ENCODE measurements around the gene SLC19A1. TPM values are rescaled to one million over a fixed set of nuclear protein-coding genes. Genes with fewer than 3 reads are reported as not detected.

SLC19A1 gene
- total and polyA plus RNA-seq, 4 donors = 9.0 to 37.2 (median 21.1) TPM

DNA sequence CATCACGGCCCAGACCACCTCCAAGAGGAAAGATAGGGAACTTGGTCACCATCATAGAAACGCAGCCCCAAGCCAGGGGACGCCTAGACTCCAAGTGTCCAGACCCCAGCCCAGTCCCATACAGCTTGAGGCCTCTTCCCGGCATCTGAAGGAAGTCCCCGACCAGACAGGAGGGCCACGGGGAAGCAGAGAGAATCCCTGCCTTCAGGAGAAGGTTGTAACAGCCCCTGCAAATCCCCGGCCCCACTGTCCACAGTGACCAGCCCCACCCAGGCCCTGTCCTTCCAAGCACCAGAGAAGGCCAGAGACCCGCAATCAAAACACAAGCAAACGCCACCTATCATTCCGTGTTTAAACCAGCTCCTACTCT, 1.7 kb downstream of the SLC19A1 start:
- peaks cover 50% of the 10 kb centered on the region for H3K4me1 ChIP-seq (ENCODE audit: control insufficient read depth, insufficient read depth, low read length)
- H3K27ac ChIP-seq (ENCODE audit: low read depth, low read length) = no peak overlapping the region
- peaks cover 54% of the 10 kb centered on the region for H3K36me3 ChIP-seq (ENCODE audit: control insufficient read depth, insufficient read depth, low read length)
- no peak overlapping the region for H3K4me3 ChIP-seq (ENCODE audit: low read depth, low read length)
- no peaks in the 10 kb centered on the region for H3K9me3 ChIP-seq (ENCODE audit: control insufficient read depth, insufficient read depth, low read length)
- H3K27me3 ChIP-seq (ENCODE audit: control insufficient read depth, insufficient read depth, low read length) = no peaks in the 10 kb centered on the region
- DNase-seq (ENCODE audit: low read depth in 4 of 6, low spot score in 6 of 6) = no peak
- WGBS (ENCODE audit: insufficient coverage) = 87% methylated on average over 7 of the region's 10 CpGs

DNA sequence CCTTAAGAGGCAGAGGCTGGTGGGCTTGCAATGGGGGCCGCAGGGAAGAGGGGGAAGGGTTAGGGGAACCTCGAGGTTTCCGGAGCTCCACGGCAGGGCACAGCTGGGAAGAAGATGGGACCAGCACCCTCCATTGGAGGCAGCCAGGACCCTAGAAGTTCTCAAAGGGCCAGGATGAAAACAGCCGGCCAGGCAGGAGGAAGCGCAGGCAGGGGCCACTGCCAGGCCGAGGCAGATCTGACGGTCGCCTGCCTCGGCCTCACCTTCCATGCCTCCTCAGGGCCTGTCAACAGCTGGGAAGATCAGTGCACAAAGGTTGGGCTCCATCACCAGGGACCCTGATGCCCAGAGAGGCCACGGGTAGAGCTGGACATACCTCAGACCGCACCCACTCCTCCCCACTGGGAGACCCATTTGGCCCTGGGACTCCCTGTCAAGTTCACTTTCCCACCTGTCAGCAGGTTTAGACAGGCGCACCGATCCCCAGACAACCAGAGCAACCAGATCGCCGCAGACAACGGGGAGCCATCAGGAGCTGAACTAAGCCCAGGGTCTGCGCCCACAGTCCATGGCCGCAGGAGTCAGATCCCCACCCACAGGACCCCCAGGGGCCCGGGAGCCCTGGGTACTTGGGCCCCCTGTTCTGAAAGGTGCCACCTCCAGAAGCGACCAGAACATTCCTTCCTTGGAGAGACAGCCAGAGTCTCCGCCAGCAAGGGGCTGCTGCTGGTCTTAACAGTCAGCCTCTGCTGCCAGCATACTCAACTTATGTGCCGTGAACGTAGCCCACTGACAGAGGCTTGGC, 2.2 kb downstream of the SLC19A1 start:
- Histone ChIP-seq H3K9me3 (ENCODE audit: control insufficient read depth, insufficient read depth, low read length) (no peaks in the 10 kb centered on the region), H3K27ac (ENCODE audit: low read depth, low read length) (no peak overlapping the region), H3K27me3 (ENCODE audit: control insufficient read depth, insufficient read depth, low read length) (no peaks in the 10 kb centered on the region), H3K36me3 (ENCODE audit: control insufficient read depth, insufficient read depth, low read length) (peaks cover 59% of the 10 kb centered on the region), H3K4me1 (ENCODE audit: control insufficient read depth, insufficient read depth, low read length) (peaks cover 56% of the 10 kb centered on the region), H3K4me3 (ENCODE audit: low read depth, low read length) (no peak overlapping the region)
- WGBS (ENCODE audit: insufficient coverage) = 90% methylated on average over 24 of the region's 24 CpGs
- no peak for DNase-seq (ENCODE audit: low read depth in 4 of 6, low spot score in 6 of 6)

DNA sequence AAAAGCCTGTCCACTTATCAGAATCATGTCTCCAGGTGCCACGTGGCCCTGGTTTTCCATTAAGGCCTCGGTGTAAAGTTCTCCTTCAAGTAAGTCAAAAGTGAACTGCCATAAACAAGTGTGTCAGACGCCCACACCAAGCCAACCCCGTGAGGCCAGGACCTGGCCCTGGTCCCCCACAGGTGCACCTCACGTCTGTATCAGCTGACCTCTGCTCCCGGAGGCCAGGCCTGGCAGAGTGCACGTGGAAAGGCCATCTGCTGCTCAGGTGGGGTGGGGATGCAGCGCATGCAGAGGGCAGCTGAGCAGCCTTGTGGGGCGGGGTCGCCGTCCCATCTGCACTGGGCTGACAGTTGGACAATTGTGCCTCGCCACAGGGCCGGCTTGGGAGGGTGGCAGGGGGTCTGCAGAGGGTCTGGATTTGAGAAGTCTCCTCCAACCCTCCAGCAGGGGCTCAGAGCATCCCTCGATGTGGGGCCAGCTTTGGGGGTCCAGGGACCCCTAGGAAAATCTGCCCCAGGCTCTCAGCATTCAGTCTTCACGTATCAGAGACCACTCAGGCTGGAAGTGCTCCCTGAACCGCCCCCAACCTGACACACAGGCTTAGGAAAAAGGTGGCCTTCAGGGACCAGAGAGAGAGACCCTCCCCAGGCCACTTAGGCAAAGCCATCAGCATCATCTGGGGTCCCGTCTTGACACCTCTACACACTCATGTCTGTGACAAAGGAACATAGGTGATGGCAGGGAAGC, 3.0 kb downstream of the SLC19A1 start:
- no peak for DNase-seq (ENCODE audit: low read depth in 4 of 6, low spot score in 6 of 6)
- no peaks in the 10 kb centered on the region for H3K9me3 ChIP-seq (ENCODE audit: control insufficient read depth, insufficient read depth, low read length)
- H3K27me3 ChIP-seq (ENCODE audit: control insufficient read depth, insufficient read depth, low read length) = no peaks in the 10 kb centered on the region
- H3K4me3 ChIP-seq (ENCODE audit: low read depth, low read length) = no peak overlapping the region
- peaks cover 63% of the 10 kb centered on the region for H3K4me1 ChIP-seq (ENCODE audit: control insufficient read depth, insufficient read depth, low read length)
- H3K36me3 ChIP-seq (ENCODE audit: control insufficient read depth, insufficient read depth, low read length) = peaks cover 67% of the 10 kb centered on the region
- 85% methylated on average over 15 of the region's 17 CpGs for WGBS (ENCODE audit: insufficient coverage)
- no peak overlapping the region for H3K27ac ChIP-seq (ENCODE audit: low read depth, low read length)

DNA sequence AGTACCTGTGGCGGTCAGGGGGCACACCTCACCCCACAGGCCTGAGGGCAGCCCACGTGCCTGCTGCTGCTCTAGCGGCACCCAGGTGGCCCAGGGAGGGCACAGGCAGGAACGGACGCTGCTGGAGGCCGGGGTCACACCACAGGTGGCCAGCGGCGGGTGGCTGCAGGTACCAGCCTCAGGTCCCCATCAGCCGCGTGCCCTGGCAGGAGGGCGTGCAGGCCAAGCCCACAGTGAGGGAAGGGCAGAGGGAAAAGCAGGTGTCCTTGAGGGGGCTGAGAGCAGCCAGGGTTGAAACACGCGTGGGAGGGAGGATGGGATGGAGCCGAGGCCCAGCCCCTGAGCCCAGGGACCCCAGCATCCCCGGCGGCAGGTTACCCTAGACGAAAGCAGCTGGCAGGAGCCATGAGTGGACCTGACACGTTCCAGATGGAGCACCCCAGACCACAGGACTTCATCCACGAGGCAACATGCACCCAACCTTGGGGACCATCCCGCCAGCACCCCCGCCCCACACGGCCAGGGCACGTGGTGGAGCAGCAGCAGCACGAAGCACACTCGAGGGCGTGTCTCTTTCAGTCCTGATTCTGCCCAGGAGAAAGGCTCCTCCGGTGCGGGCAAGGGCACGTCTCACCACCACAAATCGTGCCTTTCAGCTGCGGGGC, 3.7 kb downstream of the SLC19A1 start:
- Histone ChIP-seq H3K4me1 (ENCODE audit: control insufficient read depth, insufficient read depth, low read length) (peaks cover 64% of the 10 kb centered on the region), H3K9me3 (ENCODE audit: control insufficient read depth, insufficient read depth, low read length) (no peaks in the 10 kb centered on the region)
- WGBS (ENCODE audit: insufficient coverage) = 94% methylated on average over 31 of the region's 31 CpGs

DNA sequence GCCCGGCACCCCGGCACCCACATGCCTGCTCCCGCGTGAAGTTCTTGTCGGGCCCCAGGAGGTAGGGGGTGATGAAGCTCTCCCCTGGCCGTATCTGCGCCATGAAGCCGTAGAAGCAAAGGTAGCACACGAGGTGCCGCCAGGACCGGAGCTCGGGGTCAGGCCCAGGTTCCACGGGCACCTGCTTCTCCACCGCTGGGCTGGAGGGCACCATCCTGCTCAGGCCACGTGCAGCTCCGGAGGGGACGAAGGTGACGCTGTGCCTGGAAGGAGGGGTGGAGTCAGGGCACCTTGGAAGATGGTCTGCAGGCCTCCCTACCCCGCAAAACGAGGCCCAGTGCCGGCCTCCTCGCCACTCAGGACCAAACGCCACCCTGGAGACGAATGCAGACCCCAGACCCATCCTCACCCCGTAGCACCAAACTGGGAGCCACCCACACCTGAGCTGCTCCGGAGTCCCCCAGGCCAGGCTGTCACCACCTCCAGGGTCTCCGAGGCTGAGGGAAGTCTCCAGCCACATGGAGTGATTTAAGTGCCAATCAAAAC, 4.4 kb downstream of the SLC19A1 start:
- no peaks in the 10 kb centered on the region for H3K9me3 ChIP-seq (ENCODE audit: control insufficient read depth, insufficient read depth, low read length)
- peaks cover 78% of the 10 kb centered on the region for H3K36me3 ChIP-seq (ENCODE audit: control insufficient read depth, insufficient read depth, low read length)
- no peak for DNase-seq (ENCODE audit: low read depth in 4 of 6, low spot score in 6 of 6)
- H3K4me3 ChIP-seq (ENCODE audit: low read depth, low read length) = no peak overlapping the region
- no peak overlapping the region for H3K27ac ChIP-seq (ENCODE audit: low read depth, low read length)
- WGBS (ENCODE audit: insufficient coverage) = 95% methylated on average over 23 of the region's 27 CpGs
- no peaks in the 10 kb centered on the region for H3K27me3 ChIP-seq (ENCODE audit: control insufficient read depth, insufficient read depth, low read length)
- H3K4me1 ChIP-seq (ENCODE audit: control insufficient read depth, insufficient read depth, low read length) = peaks cover 64% of the 10 kb centered on the region

More for the DNA sequence above, 3.7 kb downstream of the SLC19A1 start:
- H3K27me3 ChIP-seq (ENCODE audit: control insufficient read depth, insufficient read depth, low read length) = no peaks in the 10 kb centered on the region
- peaks cover 71% of the 10 kb centered on the region for H3K36me3 ChIP-seq (ENCODE audit: control insufficient read depth, insufficient read depth, low read length)
- no peak overlapping the region for H3K4me3 ChIP-seq (ENCODE audit: low read depth, low read length)
- DNase-seq (ENCODE audit: low read depth in 4 of 6, low spot score in 6 of 6) = no peak
- H3K27ac ChIP-seq (ENCODE audit: low read depth, low read length) = no peak overlapping the region

DNA sequence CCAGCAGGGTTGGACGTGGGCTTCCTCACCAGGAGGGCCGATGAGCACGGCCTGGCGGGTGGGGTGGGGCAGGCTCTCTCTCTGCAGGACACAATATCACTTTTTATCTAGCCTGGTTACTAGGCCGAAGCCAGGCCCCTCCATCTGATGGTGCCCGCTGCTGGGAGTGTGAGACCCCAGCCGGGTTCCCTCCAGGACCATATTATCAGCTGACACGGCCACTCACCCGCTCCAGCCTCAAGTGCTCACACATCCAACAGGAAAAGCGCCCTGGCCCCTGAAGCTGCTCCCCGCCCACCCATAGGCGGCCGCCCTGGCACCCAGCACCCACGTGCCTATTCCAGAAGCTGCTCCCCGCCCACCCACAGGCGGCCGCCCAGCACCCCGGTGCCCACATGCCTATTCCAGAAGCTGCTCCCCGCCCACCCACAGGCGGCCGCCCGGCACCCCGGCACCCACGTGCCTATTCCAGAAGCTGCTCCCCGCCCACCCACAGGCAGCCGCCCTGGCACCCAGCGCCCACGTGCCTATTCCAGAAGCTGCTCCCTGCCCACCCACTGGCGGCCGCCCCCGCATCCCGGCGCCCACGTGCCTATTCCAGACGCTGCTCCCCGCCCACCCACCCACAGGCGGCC, 5.0 kb downstream of the SLC19A1 start:
- no peak overlapping the region for H3K27ac ChIP-seq (ENCODE audit: low read depth, low read length)
- H3K27me3 ChIP-seq (ENCODE audit: control insufficient read depth, insufficient read depth, low read length) = no peaks in the 10 kb centered on the region
- peaks cover 62% of the 10 kb centered on the region for H3K4me1 ChIP-seq (ENCODE audit: control insufficient read depth, insufficient read depth, low read length)
- peaks cover 81% of the 10 kb centered on the region for H3K36me3 ChIP-seq (ENCODE audit: control insufficient read depth, insufficient read depth, low read length)
- H3K4me3 ChIP-seq (ENCODE audit: low read depth, low read length) = no peak overlapping the region
- DNase-seq (ENCODE audit: low read depth in 4 of 6, low spot score in 6 of 6) = no peak
- H3K9me3 ChIP-seq (ENCODE audit: control insufficient read depth, insufficient read depth, low read length) = no peaks in the 10 kb centered on the region
- 95% methylated on average over 21 of the region's 37 CpGs for WGBS (ENCODE audit: insufficient coverage)

DNA sequence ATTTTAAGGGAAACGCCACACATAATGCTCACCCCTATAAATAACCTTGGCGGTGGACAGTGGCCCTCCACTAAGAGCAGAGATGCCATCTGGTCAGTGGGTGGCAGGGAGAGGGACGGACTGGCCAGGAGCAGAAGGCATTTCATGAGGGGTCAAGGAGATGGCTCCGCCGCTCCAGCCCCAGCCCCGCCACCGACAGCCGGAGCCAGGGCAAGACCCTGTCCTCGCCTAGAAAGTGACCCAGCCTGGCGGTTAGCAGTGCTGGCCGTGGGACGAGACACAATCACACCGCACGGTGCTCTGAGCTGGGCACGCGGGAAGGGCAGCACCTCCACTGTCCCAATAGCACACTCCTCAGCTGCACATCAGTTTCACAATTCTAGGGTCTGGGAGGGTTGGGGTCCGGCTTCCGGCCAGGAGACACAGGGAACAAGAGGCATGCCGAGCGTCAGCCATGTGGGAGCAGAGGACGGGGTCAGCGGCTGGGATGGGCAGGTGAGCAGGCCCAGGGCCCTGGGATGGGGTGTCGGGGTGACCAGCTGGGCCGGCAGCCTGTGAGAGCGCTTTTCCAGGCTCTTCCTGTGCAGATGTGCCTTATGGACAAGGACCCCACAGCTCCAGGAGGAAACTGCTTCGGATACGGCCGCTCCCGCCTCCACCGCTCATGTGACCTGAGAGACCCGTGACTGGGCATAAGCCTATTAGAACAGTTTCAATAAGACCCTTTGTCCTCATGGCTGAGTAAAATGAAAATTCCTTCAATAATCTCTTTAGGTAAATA, 5.7 kb downstream of the SLC19A1 start:
- no peak overlapping the region for H3K4me3 ChIP-seq (ENCODE audit: low read depth, low read length)
- H3K27me3 ChIP-seq (ENCODE audit: control insufficient read depth, insufficient read depth, low read length) = no peaks in the 10 kb centered on the region
- H3K4me1 ChIP-seq (ENCODE audit: control insufficient read depth, insufficient read depth, low read length) = peaks cover 60% of the 10 kb centered on the region
- H3K27ac ChIP-seq (ENCODE audit: low read depth, low read length) = no peak overlapping the region
- WGBS (ENCODE audit: insufficient coverage) = 94% methylated on average over 30 of the region's 31 CpGs
- peaks cover 87% of the 10 kb centered on the region for H3K36me3 ChIP-seq (ENCODE audit: control insufficient read depth, insufficient read depth, low read length)
- no peak for DNase-seq (ENCODE audit: low read depth in 4 of 6, low spot score in 6 of 6)
- no peaks in the 10 kb centered on the region for H3K9me3 ChIP-seq (ENCODE audit: control insufficient read depth, insufficient read depth, low read length)

DNA sequence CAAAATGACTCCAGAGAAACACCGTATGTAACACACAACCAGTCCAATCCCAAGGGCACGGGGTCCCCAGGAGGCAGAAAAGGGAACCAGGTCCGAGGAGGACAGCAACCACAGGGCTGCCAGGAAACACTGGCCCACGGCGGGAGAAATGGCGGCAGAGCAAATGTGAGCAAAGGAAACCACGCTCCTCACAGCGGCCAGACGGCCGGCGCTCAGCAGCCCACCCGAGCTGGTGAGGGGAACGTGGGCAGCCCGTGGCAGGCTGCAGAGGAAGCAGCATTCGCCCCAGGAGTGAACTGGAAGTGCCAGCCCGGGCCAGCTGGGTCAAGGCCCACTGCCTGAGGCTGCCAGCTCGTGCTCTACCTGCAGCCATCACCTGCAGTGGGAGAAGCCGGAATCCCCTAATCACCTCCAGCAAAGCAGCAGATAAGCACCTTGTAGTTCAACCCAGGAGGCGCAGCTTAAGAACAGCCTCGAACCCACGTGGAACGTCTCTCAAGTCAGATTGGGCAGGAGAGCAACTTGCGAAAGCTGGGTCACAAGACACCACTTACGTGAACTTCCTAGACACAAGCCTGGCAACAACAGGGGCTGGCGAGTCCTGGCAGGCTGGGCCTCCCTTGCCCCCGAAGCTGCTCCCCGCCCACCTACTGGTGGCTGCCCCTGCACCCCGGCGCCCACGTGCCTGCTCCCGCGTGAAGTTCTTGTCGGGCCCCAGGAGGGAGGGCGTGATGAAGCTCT, 6.7 kb downstream of the SLC19A1 start:
- Histone ChIP-seq H3K4me3 (ENCODE audit: low read depth, low read length) (no peak overlapping the region), H3K4me1 (ENCODE audit: control insufficient read depth, insufficient read depth, low read length) (peaks cover 51% of the 10 kb centered on the region), H3K27ac (ENCODE audit: low read depth, low read length) (peak overlapping the region; percentile 52), H3K36me3 (ENCODE audit: control insufficient read depth, insufficient read depth, low read length) (peaks cover 91% of the 10 kb centered on the region), H3K9me3 (ENCODE audit: control insufficient read depth, insufficient read depth, low read length) (no peaks in the 10 kb centered on the region), H3K27me3 (ENCODE audit: control insufficient read depth, insufficient read depth, low read length) (no peaks in the 10 kb centered on the region)
- DNase-seq (ENCODE audit: low read depth in 4 of 6, low spot score in 6 of 6) = no peak
- 78% methylated on average over 34 of the region's 34 CpGs for WGBS (ENCODE audit: insufficient coverage)

All from spinal cord (tissue), 10 donors.